Measurements from ENCODE around the gene ATP6V0D1.

ATP6V0D1 gene

GRCh38 chr16:67400901-67401300, 80.1 kb downstream of the ATP6V0D1 start:
- DNase-seq = no peak

DNA sequence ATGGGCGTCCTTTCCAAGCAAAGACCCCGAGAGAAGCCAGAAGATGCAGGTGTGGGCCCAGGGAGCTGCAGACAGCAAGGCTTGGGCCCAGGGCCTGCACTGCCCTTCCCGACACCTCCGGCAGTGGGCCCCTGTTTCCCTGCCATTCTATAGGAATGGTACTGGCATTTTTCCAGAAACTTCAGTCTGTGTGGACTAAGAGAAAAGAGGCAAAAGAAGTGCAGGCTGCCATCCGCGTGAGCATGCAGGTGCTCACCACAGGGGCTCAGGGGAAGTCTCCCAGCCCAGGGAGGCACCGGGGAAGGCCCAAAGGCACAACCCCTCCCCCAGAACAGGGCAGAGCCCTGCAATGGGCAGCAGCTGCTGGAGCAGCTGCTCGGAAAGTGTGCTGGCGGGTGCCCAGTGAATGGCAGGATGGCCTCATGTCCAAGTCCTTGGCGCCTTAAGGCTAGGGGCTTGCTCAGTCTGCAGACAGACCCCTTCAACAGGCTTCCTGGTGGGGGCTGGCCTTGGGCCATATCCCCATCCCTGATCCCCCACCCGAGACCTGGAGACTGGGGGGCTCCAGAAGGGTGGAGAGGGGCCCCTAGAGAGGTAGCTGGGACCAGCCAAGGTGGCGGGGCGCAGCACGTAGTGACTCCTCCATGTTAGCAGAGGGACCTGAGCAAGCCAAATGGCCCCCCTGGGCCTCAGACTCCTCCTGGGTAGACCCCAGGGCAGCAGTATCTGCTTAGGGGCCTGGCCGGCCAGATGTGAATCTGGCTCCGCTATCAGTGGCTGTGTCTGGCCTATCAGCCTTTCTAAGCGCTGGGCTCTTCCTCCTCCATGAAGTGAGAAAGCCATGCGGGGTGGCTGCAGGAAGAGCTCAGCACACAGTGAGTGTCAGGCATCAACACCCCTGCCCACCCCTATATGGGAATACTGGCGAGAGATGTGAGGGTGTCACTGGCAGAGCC, 80.9 kb downstream of the ATP6V0D1 start:
- no peak for DNase-seq

- DNase-seq = no peak
These were observed 81.7 kb downstream of the ATP6V0D1 start for GRCh38 chr16:67399218-67399733.

DNA sequence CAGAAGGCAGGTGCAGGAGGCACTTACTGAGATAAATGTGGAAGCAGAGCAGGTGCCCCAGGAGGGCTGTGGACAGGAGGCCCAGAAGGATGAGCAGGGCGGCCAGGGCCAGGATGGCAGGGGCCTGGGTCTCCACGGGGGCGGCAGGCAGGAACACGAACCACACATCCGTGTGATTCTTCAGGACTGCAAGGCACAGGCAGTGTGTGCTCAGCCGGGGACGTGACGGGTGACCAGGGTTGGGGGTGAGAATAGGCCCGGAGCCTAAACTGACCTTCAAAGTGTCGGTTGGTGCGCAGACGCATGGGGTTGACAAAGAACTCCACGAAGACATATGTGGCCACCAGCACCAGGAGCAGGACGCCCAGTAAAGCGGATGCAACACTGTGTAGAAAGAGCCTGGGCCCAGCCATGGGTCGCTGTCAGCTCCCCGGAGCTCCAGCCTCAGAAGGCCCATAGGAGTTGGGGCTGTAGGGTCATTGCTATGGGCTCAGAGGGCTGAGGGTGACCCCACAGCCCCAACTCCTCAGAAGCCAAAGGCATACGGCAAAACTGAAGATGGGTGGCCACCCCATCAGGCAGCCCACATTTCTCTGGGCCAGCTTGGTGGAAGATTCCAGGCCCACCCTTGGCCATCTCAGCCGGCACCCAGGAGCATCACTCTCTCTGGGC, 82.3 kb downstream of the ATP6V0D1 start:
- DNase-seq = no peak

- no peak for DNase-seq
These were observed 83.0 kb downstream of the ATP6V0D1 start for GRCh38 chr16:67397812-67398545.

DNA sequence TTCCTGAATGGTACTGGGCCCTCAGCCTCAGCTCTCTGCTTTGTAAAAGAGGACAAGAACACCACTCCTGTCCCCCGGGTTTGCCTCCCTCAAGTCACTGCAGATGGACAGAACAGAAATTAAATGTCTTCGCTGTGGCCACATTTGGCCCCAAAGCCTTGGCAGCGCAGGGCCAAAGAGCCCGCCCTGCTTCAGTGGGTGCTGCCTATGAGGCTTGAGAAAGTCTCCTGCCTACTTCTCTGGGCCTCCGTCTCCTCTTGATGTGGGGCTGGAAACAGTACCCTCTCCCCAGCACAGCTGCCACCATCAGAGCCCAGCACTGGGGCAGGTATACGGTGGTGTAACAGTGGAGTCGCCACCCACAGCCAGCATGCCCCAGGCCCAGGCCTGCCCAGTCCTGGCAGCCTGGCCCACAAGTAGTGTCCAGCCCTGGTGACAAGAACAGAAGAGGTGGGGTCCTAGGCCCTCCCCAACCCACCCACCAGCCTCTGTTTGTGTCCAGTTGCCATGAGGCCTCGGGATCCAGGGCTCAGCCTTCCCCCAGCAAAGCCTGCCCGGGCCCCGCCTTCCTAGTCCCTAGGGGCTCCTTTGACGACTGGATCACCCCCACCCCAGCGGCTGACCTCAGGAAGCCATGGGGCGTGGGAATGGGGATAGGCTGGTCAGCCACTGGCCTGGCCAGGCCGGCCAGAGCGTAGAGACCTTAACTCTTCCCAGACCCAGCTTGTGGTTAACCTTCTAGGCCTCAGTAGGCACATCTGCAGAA, 83.7 kb downstream of the ATP6V0D1 start:
- no peak for DNase-seq

DNA sequence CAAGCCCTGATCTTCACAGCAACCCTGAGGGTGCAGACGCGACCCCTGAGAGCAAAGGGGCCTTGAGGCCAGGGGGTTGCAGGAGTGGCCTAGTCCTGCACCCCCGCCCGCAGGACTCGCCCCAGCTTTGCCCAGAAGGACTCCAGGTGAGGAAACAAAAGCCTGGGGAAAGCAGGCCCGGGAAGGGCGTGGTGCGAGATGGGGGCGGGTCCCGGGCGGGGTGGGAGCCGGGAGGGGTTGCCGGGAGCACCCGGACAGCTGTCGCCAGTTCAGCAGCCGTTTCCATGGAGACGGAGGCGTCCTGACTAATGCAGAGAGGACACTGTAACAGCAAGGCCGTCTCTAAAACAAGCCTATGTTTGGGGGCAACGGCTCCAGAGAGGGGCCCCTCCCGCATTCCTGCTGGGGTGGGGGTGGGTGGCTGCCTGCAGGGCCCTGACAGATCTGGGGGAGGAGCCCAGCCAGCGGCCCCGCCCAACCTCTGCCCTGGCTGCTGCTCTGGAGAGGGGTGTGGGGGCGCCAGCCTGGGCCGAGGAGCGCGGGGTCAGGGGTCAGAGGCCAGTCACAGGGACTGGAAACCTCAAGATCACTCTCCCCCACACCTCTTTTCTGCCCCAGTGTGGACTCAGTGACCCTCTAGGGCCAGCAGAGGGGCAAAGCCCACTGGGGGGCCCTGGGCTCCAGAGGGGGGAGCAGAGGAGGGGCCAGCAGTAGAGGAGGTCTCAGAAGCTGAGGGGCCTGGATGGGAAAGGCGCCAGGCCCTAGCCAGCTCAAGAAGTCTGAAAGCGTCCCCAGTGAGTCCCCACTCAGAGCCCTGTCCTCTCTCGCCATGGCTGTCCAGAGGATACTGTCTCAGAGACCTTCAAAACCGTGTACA, 84.6 kb downstream of the ATP6V0D1 start:
- DNase-seq = peak; percentile 56

GRCh38 chr16:67395458-67396158, 85.3 kb downstream of the ATP6V0D1 start:
- DNase-seq = peak; percentile 84

GRCh38 chr16:67395105-67395457, 85.9 kb downstream of the ATP6V0D1 start:
- DNase-seq = no peak

- no peak for DNase-seq
These were observed 86.5 kb downstream of the ATP6V0D1 start for GRCh38 chr16:67394155-67395104.

DNA sequence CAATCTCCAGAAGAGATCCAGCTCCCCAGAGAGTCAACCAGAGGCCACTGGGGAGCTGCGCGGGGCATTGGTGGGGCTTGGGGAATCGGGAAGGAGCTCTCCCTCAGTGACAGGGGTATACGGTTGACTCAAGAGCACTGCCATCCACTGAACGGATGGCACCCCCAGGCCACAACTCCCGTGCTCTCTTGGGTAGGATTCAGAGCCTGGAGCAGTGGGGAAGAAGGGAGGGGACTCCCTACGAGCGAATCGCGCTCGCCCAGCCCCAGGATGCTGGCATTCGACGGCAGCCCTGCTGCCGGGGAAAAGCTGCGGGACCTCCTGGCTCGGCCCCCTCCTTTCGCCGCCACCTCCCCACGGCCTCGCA, 87.2 kb downstream of the ATP6V0D1 start:
- no peak for DNase-seq

DNA sequence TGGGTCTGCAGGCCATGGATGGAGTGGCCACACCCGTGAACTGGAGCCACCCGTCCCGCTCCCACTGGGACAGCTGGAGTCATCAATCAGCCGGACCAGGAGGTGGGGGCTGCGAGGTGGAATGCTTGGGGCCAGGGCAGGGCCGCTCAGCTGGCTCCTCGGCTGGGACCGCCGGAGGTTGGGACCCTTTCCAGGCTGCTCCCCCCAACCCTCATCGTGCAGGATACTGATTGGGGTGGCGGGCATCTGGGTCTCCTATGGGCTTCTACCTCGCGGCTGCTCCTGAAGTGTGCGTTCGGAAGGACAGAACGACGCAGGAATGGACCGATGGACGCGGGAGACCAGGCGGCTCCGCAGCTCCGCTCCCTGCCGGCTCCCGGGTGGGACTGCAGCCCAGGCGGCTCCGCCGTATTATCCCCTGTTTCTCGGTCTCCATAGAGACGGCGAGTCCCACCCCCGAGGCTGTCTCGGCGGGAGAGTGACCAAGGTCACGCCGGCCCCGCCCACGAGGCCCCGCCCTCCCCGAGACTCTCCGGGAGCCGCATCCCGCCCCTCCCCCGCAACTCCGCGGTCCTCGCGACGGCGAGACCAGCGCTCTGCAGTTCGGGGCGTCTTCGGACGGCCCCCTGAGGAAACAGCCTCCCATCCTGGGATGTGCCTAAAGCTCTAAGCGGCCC, 87.7 kb downstream of the ATP6V0D1 start, which contains the start of gene TPPP3:
Gene TPPP3, minus strand, starts transcription at position 388 of the 677 bp plus-strand sequence. CDS start 2,387 bp downstream, outside the sequence.
- DNase-seq = peak; percentile 22

GRCh38 chr16:67392301-67393059, 88.5 kb downstream of the ATP6V0D1 start:
- no peak for DNase-seq

- DNase-seq = no peak
These were observed 89.3 kb downstream of the ATP6V0D1 start for GRCh38 chr16:67391424-67392300.

DNA sequence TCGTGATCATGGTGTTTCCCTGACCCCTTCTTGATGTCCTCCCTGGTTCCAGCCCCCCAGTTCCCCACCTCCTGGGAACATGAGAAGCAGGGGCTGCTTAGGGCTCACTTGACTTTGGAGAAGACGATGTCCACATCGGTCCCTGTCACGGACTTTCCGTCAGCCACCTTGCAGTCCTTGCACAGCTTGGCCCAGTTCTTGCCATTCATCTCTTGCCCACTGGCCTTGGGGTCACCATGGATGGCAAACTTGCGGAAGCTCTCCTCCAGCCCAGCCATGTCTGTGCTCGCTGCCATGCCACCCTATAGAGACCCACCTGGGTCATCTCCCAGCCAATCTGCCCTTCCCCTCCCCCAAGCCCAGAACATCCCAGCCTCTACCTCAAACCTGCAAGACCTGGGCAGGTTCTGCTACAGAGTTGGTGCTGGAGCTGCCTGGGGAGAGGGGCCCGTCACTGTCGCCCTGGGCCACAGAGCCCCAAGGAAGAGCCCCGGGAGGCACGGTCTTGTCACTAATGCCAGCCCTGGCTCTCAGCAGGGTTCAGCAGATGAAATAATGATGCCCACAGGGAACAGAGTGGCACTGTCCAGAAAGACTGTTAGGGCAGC, 90.0 kb downstream of the ATP6V0D1 start:
- DNase-seq = no peak
